HEK293T (cell line): ENCODE results near the gene FBXL19.

Experiments
- ARNT ChIP-seq: fragments of 450-650 bp; IDR thresholded peaks from 2 replicates; pipeline ENCODE4 v1.6.1; 2017; ENCODE audit warnings: mild to moderate bottlenecking
- BHLHE40 ChIP-seq: fragments of 450-650 bp; IDR thresholded peaks from 2 replicates; pipeline ENCODE4 v1.6.1; 2016; ENCODE audit warnings: mild to moderate bottlenecking, moderate library complexity, borderline replicate concordance
- ELF4 ChIP-seq: fragments of 450-650 bp; IDR thresholded peaks from 2 replicates; pipeline ENCODE4 v1.6.1; 2017; ENCODE audit warnings: antibody characterized with exemption
- FOXA1 ChIP-seq: fragments of 450-650 bp; IDR thresholded peaks from 2 replicates; pipeline ENCODE4 v1.6.1; 2016; ENCODE audit warnings: mild to moderate bottlenecking
- FOXK2 ChIP-seq: fragments of 450-650 bp; IDR thresholded peaks from 2 replicates; pipeline ENCODE4 v1.6.1; 2016; ENCODE audit warnings: mild to moderate bottlenecking
- FOXM1 ChIP-seq: fragments of 450-650 bp; IDR thresholded peaks from 2 replicates; pipeline ENCODE4 v1.6.1; 2017; ENCODE audit warnings: mild to moderate bottlenecking, borderline replicate concordance
- HDGF ChIP-seq: fragments of 450-650 bp; IDR thresholded peaks from 2 replicates; pipeline ENCODE4 v1.6.1; 2017; ENCODE audit warnings: antibody characterized with exemption, borderline replicate concordance
- LEF1 ChIP-seq: fragments of 450-650 bp; IDR thresholded peaks from 2 replicates; pipeline ENCODE4 v1.6.1; 2017; ENCODE audit warnings: mild to moderate bottlenecking, borderline replicate concordance
- NFRKB ChIP-seq: fragments of 450-650 bp; IDR thresholded peaks from 2 replicates; pipeline ENCODE4 v1.6.1; 2016; ENCODE audit warnings: mild to moderate bottlenecking, moderate library complexity
- PKNOX1 ChIP-seq: fragments of 450-650 bp; IDR thresholded peaks from 2 replicates; pipeline ENCODE4 v1.6.1; 2016
- SP1 ChIP-seq: fragments of 450-650 bp; IDR thresholded peaks from 2 replicates; pipeline ENCODE4 v1.6.1; 2017
- SUZ12 ChIP-seq: fragments of 450-650 bp; IDR thresholded peaks from 2 replicates; pipeline ENCODE4 v1.6.1; 2016; ENCODE audit warnings: mild to moderate bottlenecking
- TARDBP ChIP-seq: fragments of 450-650 bp; IDR thresholded peaks from 2 replicates; pipeline ENCODE4 v1.6.1; 2016
- ZNF384 ChIP-seq: fragments of 450-650 bp; IDR thresholded peaks from 2 replicates; pipeline ENCODE4 v1.6.1; 2016

- TF ChIP-seq TARDBP (no peak), FOXM1 (no peak), SP1 (no peak), BHLHE40 (no peak), HDGF (no peak), FOXA1 (no peak), SUZ12 (no peak), FOXK2 (no peak), ELF4 (no peak), ARNT (no peak), PKNOX1 (no peak), LEF1 (no peak), ZNF384 (no peak), NFRKB (no peak)
Measured at GRCh38 chr16:30888856-30889499, 34.4 kb upstream of the FBXL19 start.
